GM18520 (cell line): ENCODE results near the gene PLEKHM1.
"Not testable (repeated sequence)": the region's sequence is repeated elsewhere in the genome, so short reads cannot be mapped to it uniquely, and the experiment has no call there.

Experiments used
- ATAC-seq: cut with Tn5 transposase; IDR thresholded peaks from one replicate; pipeline ENCODE4 v1.9.1; 2021; ENCODE audit not compliant: unreplicated experiment

PLEKHM1 gene

DNA sequence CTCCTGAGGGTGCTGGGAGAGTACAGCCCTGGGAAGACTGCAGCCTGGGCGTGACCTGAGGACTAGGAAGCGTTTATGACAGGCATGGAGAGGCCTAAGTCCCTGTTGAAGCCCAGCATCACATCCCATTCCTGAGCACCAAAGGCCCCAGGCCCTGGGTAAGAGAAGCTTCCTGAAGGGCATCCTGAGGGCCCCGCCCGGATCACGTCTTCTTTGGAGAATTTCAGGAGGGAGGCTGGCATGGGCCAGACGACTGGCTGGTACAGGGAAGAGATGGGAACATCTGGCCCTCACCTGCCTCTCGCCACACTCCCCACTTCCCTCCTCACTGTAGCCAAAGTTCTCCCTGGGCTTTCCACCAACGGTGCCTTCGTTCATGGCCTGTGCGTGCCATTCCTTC lies 46.2 kb downstream of the PLEKHM1 start:
- ATAC-seq, result not testable (repeated sequence)

DNA sequence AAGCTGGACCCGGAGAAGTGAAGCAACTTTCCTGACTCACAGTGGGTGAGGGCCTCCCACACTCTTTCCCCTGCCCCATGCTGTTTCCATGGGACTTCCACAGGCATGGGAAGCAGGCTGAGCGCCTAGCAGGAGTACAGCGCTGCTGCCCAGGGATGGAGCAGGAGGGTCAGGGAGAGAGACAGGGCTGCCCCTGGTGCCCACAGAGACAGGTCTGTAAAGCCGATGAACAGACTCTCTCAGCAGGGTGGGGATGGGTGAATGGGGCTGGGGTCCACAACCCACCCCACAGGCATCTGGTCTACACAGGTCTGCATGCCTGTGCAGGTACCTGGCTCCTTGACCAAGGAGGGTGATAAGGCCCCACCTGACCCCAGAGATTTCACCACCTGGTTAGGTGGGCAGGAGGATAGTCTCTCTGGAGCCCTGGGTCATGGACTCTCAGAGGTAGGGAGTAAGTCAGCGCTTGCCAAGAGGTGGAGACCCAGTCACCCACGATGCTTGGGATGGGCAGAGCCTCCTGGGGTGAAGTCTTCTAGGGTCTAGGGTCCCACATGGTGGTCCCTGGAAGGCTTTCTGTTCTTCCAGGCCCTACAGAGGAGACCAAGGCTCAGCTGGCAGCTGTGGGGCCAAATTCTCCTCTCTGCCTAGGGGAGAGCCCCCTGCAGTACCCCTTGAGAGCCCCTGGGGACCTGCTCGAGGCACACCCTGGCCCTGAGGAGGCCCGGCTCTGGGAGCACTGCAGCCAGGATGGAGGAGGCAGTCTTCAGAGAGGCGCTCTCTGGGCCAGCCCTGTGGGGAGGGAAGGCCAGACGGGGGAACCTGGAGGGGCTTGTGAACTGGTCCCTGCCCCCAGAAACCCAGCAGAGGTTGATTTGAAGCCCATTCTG lies 46.9 kb downstream of the PLEKHM1 start:
- ATAC-seq, result not testable (repeated sequence)

DNA sequence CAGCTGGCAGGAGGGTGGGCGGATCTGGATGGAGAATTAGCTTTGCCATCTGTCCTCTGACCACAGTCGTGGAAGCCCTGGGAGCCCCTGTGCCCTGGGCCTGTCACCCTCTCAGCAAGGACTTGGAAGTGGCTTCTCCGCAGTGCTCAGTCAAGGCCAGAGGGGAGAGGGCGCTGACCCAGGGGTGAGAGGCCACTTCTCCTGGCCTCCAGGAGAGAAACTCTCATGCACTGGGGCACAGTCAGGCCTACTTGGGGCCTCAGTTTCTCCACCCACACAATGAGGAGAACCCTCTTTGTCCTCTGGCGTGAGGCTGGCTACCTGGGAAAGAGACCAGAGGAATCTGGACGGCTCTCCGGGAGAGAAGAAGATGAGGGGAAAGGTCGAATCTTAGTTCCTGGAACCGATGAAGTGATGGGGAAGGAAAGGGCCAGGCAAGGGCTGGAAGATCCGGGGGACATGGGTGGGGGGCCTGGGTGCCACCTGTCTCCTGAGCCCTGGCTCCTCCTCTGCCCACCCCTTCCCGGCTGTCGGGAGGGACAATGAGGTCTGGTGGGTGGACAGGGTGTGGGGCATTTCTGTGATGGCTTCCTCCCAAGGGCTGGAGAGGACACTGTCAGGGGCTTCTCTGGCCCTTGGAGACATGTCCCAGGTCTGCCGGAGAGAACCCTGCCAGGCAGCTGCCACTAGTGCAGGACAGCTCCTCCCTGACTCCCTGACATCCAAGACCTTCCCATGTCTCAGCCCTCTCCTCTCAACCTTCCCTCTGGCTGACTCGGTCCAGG lies 48.8 kb downstream of the PLEKHM1 start:
- ATAC-seq, result no peak

- not testable (repeated sequence) for ATAC-seq
These were observed 49.5 kb downstream of the PLEKHM1 start for GRCh38 chr17:45440839-45441515.

DNA sequence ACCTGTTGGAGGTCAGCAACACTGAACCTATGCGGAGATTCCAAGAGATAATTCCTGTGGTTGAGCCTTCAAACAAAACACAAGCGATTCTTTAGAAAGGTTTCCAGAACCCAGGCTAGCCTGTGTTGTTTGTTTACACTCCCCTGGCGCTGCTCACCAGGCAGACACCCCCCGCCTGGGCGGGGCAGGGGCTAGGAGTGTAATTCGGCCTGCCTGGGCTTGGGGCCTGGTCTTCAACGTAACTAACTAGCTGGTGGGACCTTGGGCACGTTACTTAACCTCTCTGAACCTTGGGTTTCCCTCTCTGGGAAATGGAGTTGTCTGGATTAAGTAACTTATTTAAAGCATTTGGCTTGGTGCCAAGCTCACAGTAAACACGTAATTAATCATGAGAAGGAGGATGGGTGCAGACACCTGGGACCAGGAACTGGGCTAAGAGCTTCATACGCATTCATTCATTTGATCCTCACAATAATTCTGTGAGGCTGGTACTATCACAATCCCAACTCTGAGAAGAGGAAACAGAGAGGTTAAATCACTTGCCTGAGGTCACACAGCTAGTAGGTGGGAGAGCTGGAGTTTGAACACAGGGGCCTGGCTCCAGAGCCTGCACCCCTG lies 50.3 kb downstream of the PLEKHM1 start:
- no peak for ATAC-seq

DNA sequence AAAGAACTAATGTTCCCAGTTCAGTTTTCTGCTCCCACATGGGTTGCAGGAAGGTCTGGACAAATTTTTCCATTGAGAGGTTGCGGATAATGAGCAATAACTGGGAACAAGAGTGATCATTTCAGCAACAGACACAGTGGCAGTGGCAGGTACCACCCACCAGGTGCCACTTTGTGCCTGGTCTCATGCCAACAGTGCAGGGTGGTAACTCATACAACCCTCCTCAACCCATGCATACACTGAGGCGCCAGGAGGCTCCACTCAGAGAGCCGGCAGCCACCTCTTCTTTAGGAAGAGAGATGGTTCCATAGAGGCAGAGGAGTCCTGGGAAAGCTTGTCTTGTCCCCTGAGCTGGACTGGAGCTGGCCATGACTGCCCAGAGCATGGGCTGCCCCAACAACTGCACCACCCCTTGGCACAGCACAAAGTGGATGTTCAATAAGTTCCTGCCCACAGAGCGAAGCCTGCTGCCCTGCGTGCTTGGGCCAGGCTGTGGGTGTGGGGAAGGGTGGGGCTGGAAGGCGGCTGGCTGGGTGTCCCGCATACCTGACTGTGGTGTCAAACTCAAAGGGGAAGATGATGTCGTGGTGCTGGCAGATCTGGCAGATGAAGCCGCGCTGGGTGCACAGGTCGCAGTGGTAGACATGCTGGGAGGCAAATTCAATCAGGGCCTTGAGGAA lies 51.5 kb downstream of the PLEKHM1 start:
- ATAC-seq, result no peak

DNA sequence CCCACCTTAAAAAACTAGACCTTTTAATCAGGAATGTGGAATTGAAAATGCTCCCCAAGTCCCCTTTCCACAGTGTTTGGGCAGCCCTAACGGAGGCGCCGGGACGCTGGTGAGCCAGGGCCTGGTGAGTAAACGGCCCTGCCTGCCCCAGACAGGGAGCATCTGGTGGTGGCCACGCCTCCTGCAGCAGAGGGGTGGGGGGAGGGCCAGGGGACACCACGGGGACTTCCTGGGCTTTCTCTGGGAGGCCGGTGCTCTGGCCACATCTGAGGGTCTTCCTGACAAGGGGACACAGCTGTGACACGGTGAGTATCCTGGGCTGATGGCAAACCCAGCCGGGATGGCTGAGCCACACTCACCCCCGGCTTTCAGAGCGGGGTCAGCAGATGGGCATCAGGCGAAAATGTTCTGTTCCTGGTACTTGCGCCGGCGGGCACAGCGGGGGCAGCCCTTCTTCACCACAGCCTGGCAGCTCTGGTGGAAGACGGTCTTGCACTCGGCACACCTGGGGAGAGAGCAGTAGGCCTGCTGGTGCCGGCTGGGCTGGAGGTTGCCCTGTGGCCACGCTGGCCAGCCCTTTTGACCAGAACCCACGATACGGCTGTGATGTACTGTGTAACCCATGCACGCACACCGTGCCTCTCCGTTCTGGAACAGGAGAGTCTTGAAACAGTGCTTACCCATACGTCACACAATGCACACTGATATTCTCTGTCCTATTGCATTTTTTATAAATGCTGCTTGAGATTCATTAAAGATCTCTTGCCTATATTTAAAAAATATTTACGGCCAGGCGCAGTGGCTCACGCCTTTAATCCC lies 52.8 kb downstream of the PLEKHM1 start:
- ATAC-seq, result no peak

DNA sequence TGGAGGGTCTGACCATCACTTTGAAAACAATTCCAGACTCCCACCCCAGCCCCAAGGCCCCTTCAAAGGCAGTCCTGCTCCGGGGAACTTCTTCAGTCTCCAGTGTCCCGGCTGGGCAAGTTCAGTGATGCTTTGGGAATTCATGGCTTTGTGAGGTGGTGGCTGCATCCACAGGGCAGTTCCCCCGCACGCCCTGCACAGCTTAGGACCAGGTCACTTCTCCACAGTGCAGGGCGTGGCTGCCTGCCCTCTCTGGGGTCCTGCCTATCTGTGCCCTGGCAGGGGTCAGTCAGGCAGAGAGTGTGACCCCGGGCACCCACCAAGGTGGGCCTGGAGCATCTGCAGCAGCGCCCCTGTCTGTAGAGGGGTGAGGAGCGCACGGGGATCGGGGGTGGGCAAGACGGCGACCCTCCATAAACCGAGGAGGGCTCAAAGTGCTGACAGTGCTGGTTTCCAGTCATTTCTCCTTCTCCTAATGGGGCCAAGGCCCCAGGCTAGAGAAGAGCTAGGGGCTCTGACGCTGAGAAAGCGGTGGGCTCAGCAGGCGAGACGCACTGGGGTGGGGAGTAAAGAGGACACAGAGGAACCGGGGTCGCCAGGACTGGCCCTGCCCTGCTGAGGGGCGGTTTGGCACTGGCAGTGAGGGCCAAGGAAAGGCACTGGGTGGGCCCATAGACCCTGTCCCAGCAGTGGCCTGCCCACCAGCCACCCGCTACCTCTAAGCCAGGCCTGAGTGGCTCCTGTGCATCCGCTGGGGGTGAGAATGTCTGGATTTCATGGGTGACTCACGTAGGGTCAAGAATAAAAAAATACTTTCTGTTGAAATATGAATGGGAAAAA lies 53.7 kb downstream of the PLEKHM1 start:
- ATAC-seq, result no peak

- ATAC-seq, result no peak
These were observed 54.4 kb downstream of the PLEKHM1 start for GRCh38 chr17:45436161-45436560.

GRCh38 chr17:45435481-45435880 lies 55.0 kb downstream of the PLEKHM1 start:
- ATAC-seq, result no peak

DNA sequence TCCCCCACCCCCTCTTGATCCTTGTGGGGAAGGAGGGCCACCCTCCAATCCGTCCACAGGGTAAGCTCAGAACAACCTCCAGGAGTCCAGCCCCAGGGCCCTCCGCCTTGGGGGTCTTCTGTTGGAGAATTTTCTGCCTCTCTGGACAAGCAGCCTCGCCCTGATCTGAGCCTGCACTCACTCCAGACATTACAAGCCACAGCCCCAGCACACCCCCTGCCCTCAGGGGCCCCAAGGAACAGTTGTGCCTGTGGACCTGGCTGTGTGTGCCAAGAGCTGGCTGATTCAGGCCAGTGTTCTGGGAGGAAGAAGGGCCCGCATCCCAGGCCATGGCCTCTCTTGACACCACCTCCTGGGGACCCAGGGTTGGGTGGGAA lies 57.4 kb downstream of the PLEKHM1 start:
- no peak for ATAC-seq

DNA sequence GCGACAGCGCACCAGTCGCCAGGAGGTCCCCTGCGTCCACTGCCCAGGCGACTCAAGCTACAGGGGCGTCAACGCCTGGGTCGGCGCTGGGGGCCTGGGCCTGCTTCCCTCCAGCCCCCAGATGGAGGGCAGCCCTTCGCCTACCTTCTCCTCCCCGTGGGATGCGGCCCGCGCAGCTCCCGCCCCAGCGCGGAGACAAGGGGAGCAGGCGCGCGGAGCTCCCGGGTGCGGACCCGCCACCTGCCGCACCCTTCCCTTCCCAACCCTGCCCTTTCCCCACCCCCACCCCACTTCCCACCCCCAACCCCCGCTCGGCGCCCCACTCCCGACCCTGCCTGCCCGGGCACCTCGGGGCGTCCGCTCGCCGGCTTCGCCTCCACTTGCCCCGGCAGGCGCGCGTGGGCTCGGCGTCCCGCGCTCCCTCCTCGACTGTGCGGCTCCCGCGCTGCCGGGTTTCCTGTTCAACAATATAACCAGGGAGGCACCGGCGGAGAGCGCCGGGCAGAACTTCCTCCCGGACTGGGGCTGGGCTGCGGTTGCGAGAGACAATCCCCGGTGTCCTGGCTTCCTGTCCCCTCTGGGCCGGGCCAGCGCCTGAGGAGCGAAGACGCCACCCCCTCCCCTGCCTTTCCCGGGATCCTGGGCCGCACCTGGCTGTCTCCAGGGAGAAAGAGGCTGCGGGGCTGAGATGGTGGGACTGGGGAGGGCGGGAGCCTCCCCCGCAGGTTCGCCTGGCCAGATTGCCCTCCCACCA lies 57.9 kb downstream of the PLEKHM1 start, which contains the start of gene ARHGAP27:
Gene ARHGAP27 (minus strand): TSS at position 466 of the 754 bp plus-strand sequence. CDS start 2,591 bp downstream, outside the sequence.
- no peak for ATAC-seq

GRCh38 chr17:45431531-45432404 lies 58.8 kb downstream of the PLEKHM1 start:
- peak; percentile 39 for ATAC-seq

GRCh38 chr17:45430738-45431530 lies 59.6 kb downstream of the PLEKHM1 start:
- ATAC-seq, result peak; percentile 4

- ATAC-seq, result no peak
These were observed 60.3 kb downstream of the PLEKHM1 start for GRCh38 chr17:45430006-45430737.
